NCI-H1417 treated with DMSO at 0.1 percent for 48 hours (cell line): ENCODE measurements around the gene ANGEL1.

ENCODE experiments used
- DNase-seq: peaks from one replicate; lab custom pipeline; 2025; lab: John Stamatoyannopoulos, UW

Gene ANGEL1

GRCh38 chr14:76820700-76821099 is 8.0 kb upstream of the ANGEL1 start:
- no peak for DNase-seq

DNA sequence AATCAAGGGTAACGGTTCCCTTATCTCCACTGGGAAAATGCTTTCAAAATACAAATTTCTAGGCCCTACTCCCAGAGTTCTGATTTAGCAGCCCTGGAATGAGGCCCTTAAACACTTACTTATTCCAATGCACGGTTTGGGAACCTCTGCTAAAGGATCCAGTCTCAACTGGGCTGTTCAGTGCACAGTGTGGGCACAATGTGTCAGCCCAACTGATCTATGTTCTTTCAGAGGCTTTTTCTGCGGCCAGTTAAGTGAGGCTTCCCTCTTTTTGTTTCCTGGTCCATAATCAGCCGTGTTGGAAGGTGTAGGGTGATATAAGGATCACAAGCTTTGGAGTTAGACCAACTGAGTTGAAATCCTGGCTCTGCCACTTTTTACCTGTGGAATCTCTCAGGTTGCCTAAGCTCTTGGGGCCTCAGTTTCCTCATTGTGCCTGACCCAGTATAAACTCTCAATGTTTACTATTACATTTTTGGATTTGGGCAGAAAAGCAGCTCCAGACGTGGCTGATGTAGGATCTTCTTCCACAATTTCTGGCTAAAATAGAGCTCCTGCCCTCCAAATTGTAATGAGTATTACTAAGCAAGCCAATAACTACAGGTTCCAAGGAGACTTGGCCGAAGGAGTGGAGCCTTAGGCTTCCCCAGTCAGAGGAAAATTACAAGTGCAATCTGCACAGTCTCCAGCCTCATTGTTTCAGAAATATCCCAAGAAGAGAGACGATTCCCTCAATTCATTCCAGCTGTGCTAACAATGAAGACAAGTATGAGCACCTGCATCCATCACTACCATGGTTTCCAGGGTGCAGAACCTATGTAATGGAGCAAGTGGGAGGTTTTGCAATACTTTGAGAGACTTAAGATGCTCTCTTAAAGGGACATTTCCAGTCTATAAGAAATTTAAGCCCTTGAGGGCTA is 2.3 kb upstream of the ANGEL1 start:
- no peak for DNase-seq

DNA sequence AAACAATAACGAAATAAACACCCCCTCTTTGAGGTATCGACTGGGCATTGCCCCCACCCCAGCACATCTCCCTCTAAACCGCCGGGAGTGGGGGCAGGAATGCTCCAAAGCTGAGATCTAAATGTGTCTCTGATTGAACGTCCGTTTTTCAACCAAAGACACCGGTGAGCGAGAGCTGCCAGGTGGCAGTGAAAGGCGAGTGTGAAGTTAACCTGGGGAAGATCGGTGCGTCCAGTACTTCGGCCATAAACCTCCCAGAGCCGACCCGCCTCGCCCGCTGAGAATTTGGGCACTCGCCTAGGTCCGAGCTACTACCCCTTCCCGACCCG is 625 bp downstream of the ANGEL1 start:
- no peak for DNase-seq

- no peak for DNase-seq
These were observed 1.1 kb downstream of the ANGEL1 start for GRCh38 chr14:76811561-76811960.

DNA sequence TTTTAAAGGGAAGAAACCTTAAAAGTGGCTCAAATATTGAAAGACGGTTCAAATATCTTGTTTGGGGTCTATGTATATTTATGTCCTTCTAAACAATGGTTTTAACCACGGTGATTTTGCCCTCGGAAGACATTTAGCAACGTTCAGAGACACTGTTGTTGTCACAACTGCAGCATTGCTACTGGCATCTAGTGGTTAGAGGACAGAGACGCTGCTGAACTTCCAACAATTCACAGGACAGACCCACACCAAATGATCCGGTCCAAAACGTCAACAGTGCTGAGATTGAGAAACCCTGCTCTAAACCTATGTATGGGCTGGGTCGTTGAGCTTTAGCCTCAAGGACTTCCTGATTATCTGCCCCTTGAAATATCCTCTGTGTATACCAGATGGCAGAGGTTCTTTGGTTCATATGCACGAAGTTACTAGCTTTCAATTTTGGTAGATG is 1.7 kb downstream of the ANGEL1 start:
- DNase-seq = no peak

DNA sequence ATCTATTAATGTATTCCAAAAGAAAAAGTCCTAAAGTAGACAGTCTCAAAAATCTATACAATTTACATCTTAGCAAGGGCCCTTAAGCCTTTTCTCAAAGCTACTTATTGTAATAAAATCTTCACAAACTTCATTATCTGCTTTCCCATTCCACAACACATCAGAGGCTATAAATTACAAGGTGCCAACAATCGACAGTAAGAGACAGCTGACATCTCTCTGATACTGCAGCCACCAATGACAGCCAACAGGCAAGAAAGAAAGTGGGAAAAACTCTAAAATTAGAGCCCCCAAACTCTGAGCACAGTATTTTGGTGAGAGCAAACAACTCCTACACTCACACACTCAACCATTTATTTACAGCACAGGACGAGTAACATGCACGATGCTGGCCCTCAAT is 2.2 kb downstream of the ANGEL1 start:
- DNase-seq = no peak

GRCh38 chr14:76808990-76809389 is 3.7 kb downstream of the ANGEL1 start:
- no peak for DNase-seq

DNA sequence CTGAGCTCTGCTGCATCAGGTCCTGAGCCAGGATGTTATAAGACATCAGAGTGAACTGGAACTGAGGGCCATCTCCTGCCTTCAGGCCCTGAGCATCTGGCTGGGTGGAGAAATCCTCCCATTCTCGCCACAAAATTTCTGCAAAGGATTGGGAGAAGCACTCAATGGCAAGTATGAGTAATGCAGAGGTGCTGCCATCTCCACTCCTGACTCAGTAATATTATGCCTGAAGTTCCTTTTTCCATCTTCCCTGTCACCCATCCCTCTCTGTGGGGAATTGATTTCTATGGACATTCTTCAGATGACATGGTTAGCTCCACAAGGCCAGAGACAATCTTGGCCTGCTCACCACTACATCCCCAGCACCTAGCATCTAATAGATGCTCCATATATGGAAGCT is 4.7 kb downstream of the ANGEL1 start:
- no peak for DNase-seq

DNA sequence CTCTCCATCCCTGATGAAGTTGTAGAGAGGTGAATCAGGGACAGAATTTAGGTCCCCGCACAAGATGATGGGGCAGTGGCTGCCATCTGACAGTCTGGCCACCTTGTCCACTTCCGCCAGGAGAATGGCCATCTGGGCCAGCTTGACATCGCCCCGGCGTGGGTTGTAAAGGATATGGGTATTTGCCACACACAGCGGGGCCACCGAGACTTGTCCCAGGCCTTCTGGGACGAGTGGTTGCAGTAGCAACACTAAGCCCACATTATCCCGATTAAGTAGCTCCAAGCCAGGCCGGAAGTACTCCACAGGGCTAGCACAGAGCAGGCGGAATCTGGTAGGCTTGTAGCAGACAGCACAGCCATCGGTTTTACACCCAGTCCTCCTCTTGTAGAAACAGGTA is 6.2 kb downstream of the ANGEL1 start:
- DNase-seq = no peak

GRCh38 chr14:76793956-76794355 is 18.7 kb downstream of the ANGEL1 start:
- no peak for DNase-seq

- no peak for DNase-seq
These were observed 19.4 kb downstream of the ANGEL1 start for GRCh38 chr14:76793324-76793723.

- DNase-seq = no peak
These were observed 20.3 kb downstream of the ANGEL1 start for GRCh38 chr14:76792422-76792821.

DNA sequence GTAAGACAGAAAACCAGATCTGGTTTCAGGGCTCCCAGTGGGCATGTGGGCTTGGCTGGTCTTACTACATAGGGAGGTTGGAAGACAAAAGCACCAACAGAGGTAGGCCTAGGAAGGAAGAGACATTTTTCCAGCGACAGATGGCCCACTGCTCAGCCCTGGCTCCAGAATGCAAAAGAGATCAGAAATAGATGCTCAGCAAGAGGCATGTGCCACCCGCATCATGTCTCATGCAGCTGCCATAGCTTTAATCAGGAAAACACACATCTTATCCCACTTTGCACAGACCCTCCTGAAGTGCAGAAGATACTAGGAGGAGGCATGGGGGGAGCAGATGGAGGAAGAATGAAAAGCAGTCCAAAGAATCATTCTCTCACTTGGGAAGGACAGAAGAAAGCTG is 26.1 kb downstream of the ANGEL1 start:
- DNase-seq = no peak

DNA sequence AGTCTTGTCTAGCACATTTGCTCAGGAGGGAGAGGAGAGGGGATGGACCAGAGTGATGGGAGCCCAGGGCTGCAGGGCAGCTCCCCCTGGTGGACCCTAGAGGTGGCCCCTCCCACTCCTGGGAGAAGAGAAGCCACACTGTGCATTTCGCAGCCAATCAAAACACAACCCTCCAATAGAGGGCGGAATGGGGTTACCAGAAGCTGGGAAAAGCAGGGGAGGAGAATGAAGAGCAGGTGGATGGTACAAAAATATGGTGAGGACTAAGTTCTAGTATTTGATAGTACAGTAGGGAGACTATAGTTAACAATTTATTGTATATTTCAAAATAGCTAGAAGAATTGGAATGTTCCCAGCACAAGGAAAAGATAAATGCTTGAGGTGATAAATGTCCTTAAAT is 27.8 kb downstream of the ANGEL1 start:
- DNase-seq = peak; percentile 22

DNA sequence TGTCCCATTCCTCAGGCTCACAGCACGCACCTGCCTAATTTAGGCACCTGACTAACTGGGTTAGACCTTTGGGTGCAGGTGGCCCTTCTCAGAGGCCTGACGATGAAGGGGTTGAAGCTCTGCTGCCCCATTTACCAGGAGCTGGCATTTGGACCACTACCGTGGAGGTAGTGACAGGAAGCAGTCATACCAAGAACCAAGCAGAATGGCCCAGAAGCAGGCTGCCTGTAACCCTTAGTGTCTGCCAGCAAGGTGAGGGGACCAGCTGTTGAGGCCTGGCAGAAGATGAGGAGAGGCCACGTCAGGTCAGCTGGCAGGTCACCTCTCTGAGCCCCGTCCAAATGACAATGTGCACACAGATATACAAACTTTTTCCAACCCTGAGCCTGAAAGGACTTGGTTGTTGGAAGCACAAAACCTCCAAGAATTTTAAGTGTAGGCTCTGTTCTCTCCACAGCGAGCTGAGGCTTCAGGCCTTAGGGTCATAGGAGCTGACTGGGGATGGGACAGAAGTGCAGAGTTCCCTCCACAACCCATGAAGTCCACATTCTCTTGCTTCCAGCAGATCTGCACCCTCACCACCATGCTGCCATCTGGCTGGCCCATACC is 28.3 kb downstream of the ANGEL1 start:
- no peak for DNase-seq

GRCh38 chr14:76782885-76783566 is 29.7 kb downstream of the ANGEL1 start:
- no peak for DNase-seq

- no peak for DNase-seq
These were observed 30.4 kb downstream of the ANGEL1 start for GRCh38 chr14:76782115-76782884.

- DNase-seq = no peak
These were observed 31.0 kb downstream of the ANGEL1 start for GRCh38 chr14:76781648-76782051.

GRCh38 chr14:76780875-76781647 is 31.6 kb downstream of the ANGEL1 start:
- no peak for DNase-seq

- DNase-seq = no peak
These were observed 32.3 kb downstream of the ANGEL1 start for GRCh38 chr14:76780360-76780759.

DNA sequence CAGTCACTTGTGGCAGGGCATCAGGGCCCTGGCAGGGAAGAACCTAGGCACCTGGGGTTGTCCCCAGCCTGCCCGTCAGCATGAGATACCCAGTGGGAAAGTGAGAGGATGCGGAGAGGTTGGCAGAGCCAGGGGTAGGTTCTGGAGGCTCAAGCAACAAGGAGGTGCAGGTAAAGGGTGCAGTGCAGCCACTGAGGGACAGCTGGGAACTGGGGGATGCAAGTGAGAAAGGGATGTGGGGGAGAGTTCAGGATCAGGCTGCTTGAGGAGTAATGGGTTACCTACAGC is 32.7 kb downstream of the ANGEL1 start:
- no peak for DNase-seq
